Stimulated activated CD4-positive, alpha-beta T cell treated with anti-CD3 and anti-CD28 coated beads, Interleukin-12 subunit alpha, Interleukin-12 subunit beta, amount 100 ng/mL, for 24 hours (primary cell): ENCODE measurements around the gene CTRB1.
"Not testable (repeated sequence)": the region's sequence is repeated elsewhere in the genome, so short reads cannot be mapped to it uniquely, and the experiment has no call there.

ENCODE experiments used
- DNase-seq, 2 experiments: peaks; one replicate each; pipeline ENCODE4 v3.0.0-alpha.2; 2020; ENCODE audit warnings: low read depth in 2 of 2

Gene CTRB1

DNA sequence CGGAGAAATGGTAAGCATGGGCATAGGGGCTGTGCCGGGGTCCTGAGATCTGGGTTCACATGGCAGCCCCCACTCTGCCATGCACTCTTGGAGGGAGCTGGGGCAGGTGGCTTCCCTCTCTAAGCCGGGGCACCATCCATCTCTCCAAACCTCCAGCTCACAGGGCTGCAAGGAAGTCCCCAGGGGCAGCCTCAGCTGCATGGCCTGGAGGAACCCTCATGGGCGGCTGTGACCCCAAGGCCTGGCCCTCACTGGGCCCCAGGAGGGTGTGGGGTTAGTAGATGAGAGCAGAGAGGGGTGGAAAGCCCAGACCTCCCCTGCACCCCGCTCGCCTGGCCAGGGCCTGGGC, 14.4 kb upstream of the CTRB1 start:
- DNase-seq = no peak

DNA sequence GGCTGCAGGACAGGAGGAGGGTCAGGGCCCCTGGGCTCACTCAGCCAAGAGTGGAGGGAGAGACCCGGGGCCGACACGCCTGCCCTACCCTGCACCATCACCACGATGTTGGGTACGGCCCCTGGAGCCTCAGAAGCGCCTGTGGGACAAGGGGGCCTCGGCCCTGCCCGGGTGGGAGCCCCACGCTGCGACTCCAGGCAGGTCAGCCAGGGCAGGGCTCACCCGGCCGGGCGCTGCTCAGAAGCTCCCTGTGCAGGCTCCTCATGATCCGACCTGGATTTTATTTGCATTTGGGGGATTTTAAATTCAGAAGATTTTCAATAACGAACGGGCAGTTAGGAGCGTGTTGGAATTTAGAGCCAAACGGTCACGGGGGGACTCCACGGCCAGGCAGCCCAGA, 13.9 kb upstream of the CTRB1 start:
- not testable (repeated sequence) for DNase-seq

- not testable (repeated sequence) for DNase-seq
Measured at GRCh38 chr16:75205438-75205837, 13.3 kb upstream of the CTRB1 start.

GRCh38 chr16:75205961-75206748, 12.6 kb upstream of the CTRB1 start:
- not testable (repeated sequence) for DNase-seq

DNA sequence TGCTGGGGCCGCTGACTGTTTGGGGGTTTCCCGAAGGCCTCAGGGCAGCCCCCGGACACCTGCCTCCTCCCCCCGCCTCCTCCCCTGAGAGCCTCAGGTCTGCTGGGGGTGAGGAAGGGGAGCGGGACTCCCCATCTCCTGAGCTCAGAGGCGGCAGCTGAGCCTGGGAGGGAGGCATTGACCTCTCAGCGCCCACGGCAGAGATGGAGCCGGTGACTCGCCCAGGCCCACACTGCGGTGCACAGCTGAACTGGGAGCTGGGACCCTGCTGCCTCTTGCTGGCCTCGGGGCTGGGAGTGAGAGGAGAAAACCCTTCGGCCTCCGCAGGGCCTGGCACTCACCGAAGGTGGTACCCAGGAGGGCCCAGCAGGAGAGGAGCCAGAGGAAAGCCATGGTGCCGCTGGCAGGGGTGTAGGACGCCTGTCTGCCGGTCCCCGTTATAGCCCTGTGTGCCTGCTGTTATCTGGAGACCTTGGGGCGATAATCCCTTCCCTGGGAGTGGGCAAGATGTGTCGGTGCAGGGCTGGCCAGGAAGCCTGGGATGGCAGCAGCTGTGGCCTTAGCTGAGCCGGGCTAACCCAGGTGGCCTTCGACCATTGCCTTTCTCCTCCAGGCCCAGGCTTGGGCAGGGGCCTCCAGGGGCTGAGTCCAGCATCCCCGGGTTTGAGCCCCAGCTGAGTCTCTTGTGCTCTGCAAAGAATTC, 11.9 kb upstream of the CTRB1 start, which contains the start of gene CTRB2:
Gene CTRB2, minus strand, starts transcription at position 413 of the 703 bp plus-strand sequence. Its CDS starts 20 bp downstream, at position 393.
- no peak for DNase-seq

DNA sequence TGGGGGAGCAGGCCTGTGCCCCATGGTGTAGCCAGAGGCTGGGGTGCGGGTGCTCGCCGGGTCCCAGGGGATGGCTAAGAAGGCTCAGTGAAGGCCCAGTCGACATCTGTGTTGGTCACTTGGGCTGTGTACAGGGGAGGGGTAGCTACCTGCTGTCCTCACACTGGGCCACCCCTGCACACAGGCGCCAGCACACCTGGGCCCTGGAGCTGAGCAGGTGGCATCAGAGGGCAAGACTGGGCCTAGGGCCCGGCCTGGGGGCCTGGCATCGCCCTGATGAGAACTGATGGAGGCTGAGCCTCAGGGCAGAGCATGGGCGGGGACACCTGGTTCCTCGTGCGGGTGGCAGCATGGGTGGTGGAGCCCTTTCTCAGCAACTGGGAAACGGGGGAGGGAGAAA, 11.0 kb upstream of the CTRB1 start:
- DNase-seq = no peak

GRCh38 chr16:75208242-75208825, 10.5 kb upstream of the CTRB1 start:
- no peak for DNase-seq

DNA sequence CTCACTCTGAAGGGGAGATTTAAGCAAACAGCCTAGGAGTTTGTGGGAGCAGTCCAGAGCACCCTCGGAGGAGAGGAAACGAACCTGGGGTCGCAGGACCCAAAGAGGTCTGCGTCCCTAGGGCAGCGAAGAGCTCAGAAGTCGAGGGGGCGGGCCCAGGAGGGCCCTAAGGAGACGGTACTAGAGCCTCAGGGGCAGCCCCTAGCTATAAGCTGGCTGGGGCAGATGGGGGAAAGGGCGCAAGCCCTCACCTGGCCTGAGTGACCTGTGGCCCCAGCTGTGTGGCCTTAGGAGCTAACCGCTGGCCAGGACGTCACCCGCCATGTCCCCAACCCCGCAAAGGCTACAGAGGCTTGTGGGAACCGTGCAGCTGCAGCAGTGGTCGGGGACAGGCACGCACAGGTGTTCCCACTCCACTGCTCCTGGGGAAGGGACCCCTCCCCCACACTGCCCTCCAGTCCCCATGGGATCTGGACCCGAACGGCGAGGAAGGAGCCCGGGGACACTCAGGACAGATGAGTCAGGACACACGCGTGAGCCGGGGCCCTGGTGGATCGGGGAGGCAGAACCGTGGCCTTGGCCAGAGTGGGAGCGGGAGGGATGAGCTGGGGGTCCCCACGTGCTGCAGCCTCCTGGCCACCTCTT, 9.8 kb upstream of the CTRB1 start:
- no peak for DNase-seq

- DNase-seq = not testable (repeated sequence)
Measured at GRCh38 chr16:75209514-75209913, 9.3 kb upstream of the CTRB1 start.

DNA sequence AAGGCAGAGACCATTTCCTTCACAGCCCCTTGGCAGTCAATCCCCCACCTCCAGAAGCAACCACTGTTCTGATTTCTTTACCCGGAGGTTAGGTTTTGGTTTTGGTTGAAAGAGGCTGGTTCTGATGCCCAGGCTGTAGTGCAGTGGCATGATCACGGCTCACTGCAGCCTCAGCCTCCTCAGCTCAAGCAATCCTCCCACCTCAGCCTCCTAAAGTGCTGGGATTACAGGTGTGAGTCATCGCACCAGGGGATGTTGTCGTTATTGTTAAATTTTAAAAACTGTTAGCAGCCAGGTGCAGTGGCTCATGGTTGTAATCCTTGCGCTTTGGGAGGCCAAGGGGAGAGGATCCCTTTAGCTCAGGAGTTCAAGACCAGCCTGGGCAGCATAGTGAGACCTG, 8.8 kb upstream of the CTRB1 start:
- DNase-seq = no peak

DNA sequence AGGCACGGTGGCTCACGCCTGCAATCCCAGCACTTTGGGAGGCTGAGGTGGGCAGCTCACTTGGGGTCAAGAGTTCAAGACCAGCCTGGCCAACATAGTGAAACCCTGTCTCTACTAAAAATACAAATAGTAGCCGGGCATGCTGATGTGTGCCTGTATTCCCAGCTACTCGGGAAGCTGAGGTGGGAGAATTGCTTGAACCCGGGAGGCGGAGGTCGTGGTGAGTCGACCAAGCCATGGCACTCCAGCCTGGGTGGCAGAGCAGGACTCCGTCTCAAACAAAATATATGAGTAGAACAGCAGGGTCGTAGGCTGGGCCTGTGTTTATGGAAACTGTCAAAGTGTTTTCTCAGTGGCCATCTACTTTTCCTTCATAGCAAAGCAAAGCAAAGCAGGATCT, 7.5 kb upstream of the CTRB1 start:
- DNase-seq = not testable (repeated sequence)

DNA sequence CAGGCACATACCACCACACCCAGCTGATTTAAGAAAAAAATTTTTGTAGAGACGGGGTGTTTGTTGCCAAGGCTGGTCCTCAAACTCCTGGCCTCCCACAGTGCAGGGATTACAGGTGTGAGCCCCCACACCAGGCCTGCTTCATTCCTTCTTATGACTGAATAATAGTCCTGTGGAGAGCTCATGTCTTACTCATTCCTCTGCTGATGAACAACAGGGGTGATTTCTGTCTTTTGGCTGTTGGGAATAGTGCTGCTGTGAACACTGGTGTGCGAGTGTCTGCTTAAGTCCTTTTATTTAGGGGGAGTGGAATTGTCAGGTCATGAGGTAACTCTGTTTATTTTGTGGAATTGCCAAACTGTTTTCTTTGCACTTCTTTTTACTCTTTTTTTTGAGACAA, 2.7 kb upstream of the CTRB1 start:
- no peak for DNase-seq

GRCh38 chr16:75216576-75216975, 2.2 kb upstream of the CTRB1 start:
- DNase-seq = no peak

DNA sequence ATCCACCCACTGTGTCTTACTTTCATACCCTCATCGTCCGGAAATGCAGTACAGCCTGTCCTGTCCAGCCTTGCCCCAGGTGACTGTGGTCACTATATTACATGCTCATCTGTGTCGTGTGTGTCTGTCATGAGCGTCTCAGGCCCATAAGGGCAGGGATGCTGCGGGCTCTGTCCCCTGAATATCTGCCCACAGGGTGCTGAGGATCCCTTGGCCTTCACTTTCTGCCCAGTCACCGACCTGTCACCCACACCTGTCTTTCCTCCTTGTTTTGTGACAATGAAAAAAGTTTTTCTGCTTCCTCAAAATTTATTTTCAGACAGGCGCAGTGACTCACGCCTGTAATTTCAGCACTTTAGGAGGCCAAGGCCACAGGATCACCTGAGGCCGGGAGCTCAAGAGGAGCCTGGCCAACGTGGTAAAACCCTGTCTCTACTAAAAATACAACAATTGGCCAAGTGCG, 1.4 kb upstream of the CTRB1 start:
- no peak for DNase-seq

DNA sequence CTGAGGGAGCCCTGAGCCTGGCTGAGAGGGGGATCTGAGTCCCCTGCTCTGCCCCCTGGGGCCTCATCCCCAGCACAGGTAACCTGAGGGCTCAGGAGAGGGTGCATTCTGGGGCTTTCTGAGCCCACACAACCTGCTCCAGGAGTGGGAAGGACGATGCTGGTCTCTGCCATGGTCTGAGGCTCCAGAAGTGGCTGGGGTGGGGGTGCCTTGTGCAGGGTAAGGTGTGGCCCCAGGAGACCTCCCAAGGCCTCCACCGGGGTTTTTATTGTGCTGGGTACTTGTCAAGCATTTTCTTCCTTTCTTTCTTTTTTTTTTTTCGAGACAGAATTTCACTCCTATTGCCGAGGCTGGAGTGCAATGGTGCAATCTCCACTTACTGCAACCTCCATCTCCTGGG, 300 bp downstream of the CTRB1 start:
- no peak for DNase-seq

DNA sequence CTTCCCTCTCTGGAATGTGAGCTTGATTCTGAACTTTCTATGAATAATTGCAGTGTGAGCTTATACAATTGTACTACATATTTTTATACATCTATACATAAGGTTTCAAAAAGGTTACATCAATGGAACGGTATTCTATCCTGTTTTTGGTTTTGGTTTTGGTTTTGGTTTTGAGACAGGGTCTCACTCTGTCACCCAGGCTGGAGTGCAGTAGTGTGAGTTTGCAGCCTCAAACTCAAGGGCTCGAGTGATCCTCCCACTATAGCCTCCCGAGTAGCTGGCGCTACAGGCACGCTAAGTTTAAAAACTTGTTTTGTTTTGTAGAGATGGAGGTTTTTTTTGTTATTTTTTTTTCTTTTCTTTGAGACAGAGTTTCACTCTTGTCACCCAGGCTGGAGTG, 1.1 kb downstream of the CTRB1 start:
- DNase-seq = no peak

GRCh38 chr16:75222271-75222783, 3.5 kb downstream of the CTRB1 start:
- DNase-seq = no peak

DNA sequence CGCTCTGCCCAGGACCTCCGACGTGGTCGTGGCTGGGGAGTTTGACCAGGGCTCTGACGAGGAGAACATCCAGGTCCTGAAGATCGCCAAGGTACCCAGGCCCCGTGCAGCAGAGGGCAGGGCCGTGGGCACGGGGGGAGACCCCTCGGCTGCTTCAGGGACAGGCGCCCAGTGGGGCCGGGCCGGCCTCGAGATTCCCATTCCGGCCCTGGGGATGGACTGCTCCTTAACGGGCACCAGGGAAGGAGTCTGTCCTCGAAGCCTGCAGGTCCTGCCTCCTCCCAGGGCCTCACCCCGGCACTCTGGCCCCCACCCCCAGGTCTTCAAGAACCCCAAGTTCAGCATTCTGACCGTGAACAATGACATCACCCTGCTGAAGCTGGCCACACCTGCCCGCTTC, 4.3 kb downstream of the CTRB1 start:
- not testable (repeated sequence) for DNase-seq

DNA sequence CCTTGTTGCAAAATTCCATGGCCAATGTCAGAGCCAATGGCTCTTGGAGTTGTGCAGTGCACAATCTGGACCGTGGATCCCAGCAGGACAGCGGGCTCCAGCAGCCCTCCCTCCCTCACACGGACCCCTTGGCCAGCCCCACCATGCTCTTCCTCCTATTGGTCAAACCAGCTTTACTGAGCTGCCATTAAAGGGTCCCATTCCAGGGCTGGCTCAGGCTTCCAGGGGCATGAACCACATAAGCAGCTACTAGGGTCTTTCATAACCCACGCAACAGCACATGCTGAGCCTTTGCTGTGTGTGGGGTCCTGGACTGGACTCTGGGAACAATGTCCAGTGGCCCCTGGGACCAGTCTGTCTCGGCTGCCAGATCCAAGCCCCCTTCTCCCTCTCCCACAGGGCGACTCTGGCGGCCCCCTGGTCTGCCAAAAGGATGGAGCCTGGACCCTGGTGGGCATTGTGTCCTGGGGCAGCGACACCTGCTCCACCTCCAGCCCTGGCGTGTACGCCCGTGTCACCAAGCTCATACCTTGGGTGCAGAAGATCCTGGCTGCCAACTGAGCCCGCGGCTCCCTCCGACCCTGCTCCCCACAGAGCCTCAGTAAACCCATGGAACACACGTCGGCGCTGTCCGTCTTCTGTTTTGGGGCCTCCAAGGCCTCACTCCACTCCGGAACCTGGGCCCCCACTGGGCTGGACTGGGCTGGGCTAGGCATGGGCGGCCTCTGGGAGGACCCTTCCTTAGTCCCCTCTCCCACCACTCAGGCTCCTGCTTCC, 5.7 kb downstream of the CTRB1 start:
- no peak for DNase-seq

GRCh38 chr16:75225092-75225491, 6.3 kb downstream of the CTRB1 start:
- no peak for DNase-seq
